Measurements from ENCODE around the gene AXIN2. TPM values are rescaled to one million over a fixed set of nuclear protein-coding genes. Genes with fewer than 3 reads are reported as not detected.

AXIN2 gene
- 39.5 TPM for total RNA-seq

- DNase-seq (ENCODE audit: low spot score in 2 of 2), result peak; percentile 97 to 98
- FAIRE-seq, result no peak
These were observed at the start of gene AXIN2 for GRCh38 chr17:65561452-65562205. Gene AXIN2 (minus strand): TSS chr17:65561648. CDS start chr17:65558620, 3,028 bp downstream.

- FAIRE-seq (no peak), DNase-seq (ENCODE audit: low spot score in 2 of 2) (no peak)
These were observed 48.3 kb upstream of the AXIN2 start for GRCh38 chr17:65609749-65610148.

GRCh38 chr17:65609286-65609685, 47.8 kb upstream of the AXIN2 start:
- no peak for DNase-seq (ENCODE audit: low spot score in 2 of 2)
- FAIRE-seq, result no peak

- DNase-seq (ENCODE audit: low spot score in 2 of 2), result no peak
- no peak for FAIRE-seq
These were observed 42.6 kb upstream of the AXIN2 start for GRCh38 chr17:65604070-65604469.

GRCh38 chr17:65601881-65602280, 40.4 kb upstream of the AXIN2 start:
- FAIRE-seq (no peak), DNase-seq (ENCODE audit: low spot score in 2 of 2) (no peak)

- DNase-seq (ENCODE audit: low spot score in 2 of 2) (no peak), FAIRE-seq (no peak)
These were observed 39.7 kb upstream of the AXIN2 start for GRCh38 chr17:65601145-65601544.

- DNase-seq (ENCODE audit: low spot score in 2 of 2), result no peak
- no peak for FAIRE-seq
These were observed 39.1 kb upstream of the AXIN2 start for GRCh38 chr17:65600518-65600917.

GRCh38 chr17:65599650-65600049, 38.2 kb upstream of the AXIN2 start:
- no peak for FAIRE-seq
- no peak for DNase-seq (ENCODE audit: low spot score in 2 of 2)

- DNase-seq (ENCODE audit: low spot score in 2 of 2) (no peak), FAIRE-seq (no peak)
These were observed 37.3 kb upstream of the AXIN2 start for GRCh38 chr17:65598746-65599145.

GRCh38 chr17:65595071-65595656, 33.7 kb upstream of the AXIN2 start:
- FAIRE-seq, result no peak

GRCh38 chr17:65593855-65594845, 32.7 kb upstream of the AXIN2 start:
- no peak for FAIRE-seq

More at GRCh38 chr17:65595071-65595656, 33.7 kb upstream of the AXIN2 start:
- DNase-seq (ENCODE audit: low spot score in 2 of 2), result no peak

GRCh38 chr17:65593092-65593854, 31.8 kb upstream of the AXIN2 start:
- no peak for DNase-seq (ENCODE audit: low spot score in 2 of 2)

More at GRCh38 chr17:65593855-65594845, 32.7 kb upstream of the AXIN2 start:
- no peak for DNase-seq (ENCODE audit: low spot score in 2 of 2)

GRCh38 chr17:65592125-65592965, 30.9 kb upstream of the AXIN2 start:
- FAIRE-seq, result no peak

More at GRCh38 chr17:65593092-65593854, 31.8 kb upstream of the AXIN2 start:
- no peak for FAIRE-seq

GRCh38 chr17:65589321-65589720, 27.9 kb upstream of the AXIN2 start:
- FAIRE-seq (no peak), DNase-seq (ENCODE audit: low spot score in 2 of 2) (no peak)

More at GRCh38 chr17:65592125-65592965, 30.9 kb upstream of the AXIN2 start:
- no peak for DNase-seq (ENCODE audit: low spot score in 2 of 2)

- DNase-seq (ENCODE audit: low spot score in 2 of 2), result no peak
- FAIRE-seq, result no peak
These were observed 26.8 kb upstream of the AXIN2 start for GRCh38 chr17:65588181-65588808.

- DNase-seq (ENCODE audit: low spot score in 2 of 2) (no peak), FAIRE-seq (no peak)
These were observed 26.2 kb upstream of the AXIN2 start for GRCh38 chr17:65587534-65588180.

- FAIRE-seq, result no peak
- no peak for DNase-seq (ENCODE audit: low spot score in 2 of 2)
These were observed 25.5 kb upstream of the AXIN2 start for GRCh38 chr17:65586899-65587298.

Measured in frontal cortex (tissue), 4 donors.